Small intestine (tissue), 7 donors: ENCODE results near the gene TEAD1. TPM values are rescaled to one million over a fixed set of nuclear protein-coding genes. Genes with fewer than 3 reads are reported as not detected.

Source experiments
- DNase-seq, 2 donors: peaks; one replicate each; pipeline versions ENCODE4 v3.0.0 to v3.0.0-alpha.2; 2013
- FAIRE-seq: peaks from 2 replicates; lab custom pipeline; 2012; peaks lifted over from hg19 to GRCh38; lab: Jason Lieb, UNC
- H3K27ac ChIP-seq, 3 donors: one replicate each; pipeline ENCODE4 v1.5.1; 2013; ENCODE audit warnings: low read length in 2 of 3, mild to moderate bottlenecking in 2 of 3, control low read depth in 1 of 3, inconsistent platforms in 1 of 3, low read depth in 1 of 3, moderate library complexity in 1 of 3
- H3K27me3 ChIP-seq, 3 donors: one replicate each; pipeline ENCODE4 v1.6.1; 2013; ENCODE audit warnings: low read length in 3 of 3, inconsistent platforms in 1 of 3; ENCODE audit not compliant: control insufficient read depth in 3 of 3, insufficient read depth in 3 of 3
- H3K36me3 ChIP-seq, 3 donors: one replicate each; pipeline ENCODE4 v1.6.1; 2013; ENCODE audit warnings: low read length in 3 of 3, inconsistent platforms in 1 of 3, low read depth in 1 of 3, mild to moderate bottlenecking in 1 of 3, moderate library complexity in 1 of 3; ENCODE audit not compliant: control insufficient read depth in 3 of 3, insufficient read depth in 2 of 3
- H3K4me1 ChIP-seq, 3 donors: one replicate each; pipeline ENCODE4 v1.6.1; 2013; ENCODE audit warnings: low read length in 2 of 3, inconsistent platforms in 1 of 3, low read depth in 1 of 3, mild to moderate bottlenecking in 1 of 3, moderate library complexity in 1 of 3; ENCODE audit not compliant: control insufficient read depth in 3 of 3, insufficient read depth in 2 of 3
- H3K4me3 ChIP-seq, 3 donors: one replicate each; pipeline ENCODE4 v1.5.1; 2013; ENCODE audit warnings: low read length in 3 of 3, control low read depth in 1 of 3, inconsistent platforms in 1 of 3, low read depth in 1 of 3, mild to moderate bottlenecking in 1 of 3, moderate library complexity in 1 of 3
- H3K9me3 ChIP-seq, 2 donors: one replicate each; pipeline ENCODE4 v1.6.1; 2013; ENCODE audit warnings: low read depth in 1 of 2, low read length in 1 of 2; ENCODE audit not compliant: control insufficient read depth in 2 of 2, insufficient read depth in 1 of 2
- WGBS, 3 donors: extraction: QIAGEN DNeasy Blood & Tissue Kit; methylation state at CpG; one replicate each; pipeline ENCODE4 v1.1.7; 2013; 5-methylcytosine and 5-hydroxymethylcytosine counted together
- polyA plus RNA-seq, 4 donors: library from polyadenylated mRNA; stranded (reverse) in 3 of 4; unstranded in 1 of 4; fragments of 200-250 nt in 3 of 4; fragments of 120-200 nt in 1 of 4; gene quantifications; one replicate each; pipeline versions ENCODE4 v1.2.1 to v1.2.3, GENCODE V29; 2013
- donor health status: healthy with polysubstance abuse.
- donor health status: control.
- donor health status: control.
- donor health status: Bipolar disorder and iron deficiency.
- donor health status: healthy.

TEAD1 gene
- polyA plus RNA-seq, 4 donors: 3.2 to 29.3 (median 7.6) TPM

DNA sequence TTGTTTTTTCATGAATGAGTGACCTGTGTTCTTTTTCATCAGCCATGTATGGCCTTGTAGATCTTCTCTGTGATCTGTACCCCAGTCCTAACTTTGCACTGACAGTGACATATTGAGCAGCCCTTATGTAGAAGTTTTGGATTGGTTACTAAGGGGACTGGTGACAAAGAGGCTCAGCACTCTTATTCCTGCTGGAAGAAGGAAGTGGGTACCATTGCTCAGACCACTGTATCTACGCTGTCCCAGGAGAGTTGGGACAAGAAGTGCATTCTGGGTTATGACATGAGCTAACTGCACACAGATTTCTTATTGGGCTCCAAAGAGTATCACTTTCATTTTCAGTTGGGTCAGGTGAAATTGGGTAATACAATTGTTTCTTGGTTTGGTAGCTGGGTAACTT lies 227.1 kb downstream of the TEAD1 start:
- Histone ChIP-seq H3K4me1 (no peaks in the 10 kb centered on the region), H3K27me3 (no peaks in the 10 kb centered on the region), H3K36me3 (peaks cover 0 to 27% (median 0%) of the 10 kb centered on the region in 3 donors), H3K27ac (no peak overlapping the region), H3K4me3 (no peak overlapping the region), H3K9me3 (no peaks in the 10 kb centered on the region)
- WGBS, 3 donors: 83 to 95% (median 91%) methylated on average over 1 of the region's 1 CpG
- no peak for DNase-seq
- no peak for FAIRE-seq

DNA sequence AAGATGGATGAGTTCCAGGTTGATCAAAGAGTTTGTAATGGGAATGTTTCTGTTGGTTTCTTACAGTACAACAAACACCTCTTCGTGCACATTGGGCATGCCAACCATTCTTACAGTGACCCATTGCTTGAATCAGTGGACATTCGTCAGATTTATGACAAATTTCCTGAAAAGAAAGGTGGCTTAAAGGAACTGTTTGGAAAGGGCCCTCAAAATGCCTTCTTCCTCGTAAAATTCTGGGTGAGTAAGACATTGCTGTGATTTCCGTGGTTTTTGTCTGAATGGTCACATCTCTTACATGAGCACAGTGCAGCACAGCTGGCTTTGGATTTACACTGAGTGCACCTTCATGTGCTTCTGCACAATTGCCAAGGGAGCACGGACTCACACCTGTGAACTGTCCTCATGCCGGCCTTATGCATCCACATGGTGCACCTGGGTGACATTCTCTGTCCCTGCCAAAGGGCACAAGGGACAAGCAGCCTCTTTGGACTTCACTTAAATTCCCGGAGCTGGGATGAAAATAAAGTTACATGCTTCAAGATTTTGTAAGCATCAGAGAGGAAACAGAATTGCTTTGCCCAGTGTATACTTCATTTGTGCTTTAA lies 227.8 kb downstream of the TEAD1 start:
- no peaks in the 10 kb centered on the region for H3K27me3 ChIP-seq
- H3K36me3 ChIP-seq: peaks cover 0 to 27% (median 0%) of the 10 kb centered on the region in 3 donors
- no peaks in the 10 kb centered on the region for H3K4me1 ChIP-seq
- no peak overlapping the region for H3K27ac ChIP-seq
- H3K9me3 ChIP-seq: no peaks in the 10 kb centered on the region
- no peak overlapping the region for H3K4me3 ChIP-seq
- 90 to 92% (median 91%) methylated on average over 7 of the region's 7 CpGs for WGBS, 3 donors
- DNase-seq: no peak
- no peak for FAIRE-seq

DNA sequence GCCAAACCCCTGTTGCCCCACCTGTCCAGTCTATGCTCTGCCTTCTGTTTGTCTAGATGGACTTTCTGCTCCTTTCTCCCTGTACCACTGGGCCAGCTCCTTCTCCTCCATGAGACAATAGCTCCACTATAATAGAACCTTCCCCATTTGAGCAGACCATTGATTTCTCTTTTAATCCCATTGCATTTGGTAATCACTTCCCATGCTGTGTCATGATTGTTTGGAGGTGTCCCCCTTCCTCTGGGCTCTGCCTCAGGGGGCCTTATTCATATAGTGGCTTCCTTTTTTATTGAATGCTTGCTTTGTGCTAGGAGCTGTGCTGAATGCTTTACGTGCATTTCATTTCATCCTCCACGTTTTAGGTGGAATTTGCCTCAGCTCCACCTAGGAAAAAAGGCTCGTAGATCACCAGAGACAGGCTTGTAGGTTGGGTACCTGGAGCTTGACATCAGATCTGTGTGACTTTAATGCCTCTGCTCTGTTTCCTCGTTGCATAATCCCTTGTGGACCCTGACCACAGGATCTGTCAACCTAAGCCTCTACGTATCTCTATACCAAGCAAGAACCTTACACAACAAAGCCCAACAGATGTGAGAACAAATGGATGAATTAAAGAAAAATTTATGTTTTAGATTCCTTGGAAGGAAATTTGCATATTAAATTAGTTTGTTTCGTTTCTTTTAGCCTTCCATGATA lies 228.7 kb downstream of the TEAD1 start:
- no peaks in the 10 kb centered on the region for H3K4me1 ChIP-seq
- WGBS, 3 donors: 81 to 84% (median 83%) methylated on average over 6 of the region's 6 CpGs
- H3K27ac ChIP-seq: no peak overlapping the region
- H3K9me3 ChIP-seq: no peaks in the 10 kb centered on the region
- DNase-seq (peak in 1 of 2 donors; percentile 59), FAIRE-seq (no peak)
- H3K4me3 ChIP-seq: no peak overlapping the region
- no peaks in the 10 kb centered on the region for H3K27me3 ChIP-seq
- H3K36me3 ChIP-seq: peaks cover 0 to 26% (median 0%) of the 10 kb centered on the region in 3 donors

DNA sequence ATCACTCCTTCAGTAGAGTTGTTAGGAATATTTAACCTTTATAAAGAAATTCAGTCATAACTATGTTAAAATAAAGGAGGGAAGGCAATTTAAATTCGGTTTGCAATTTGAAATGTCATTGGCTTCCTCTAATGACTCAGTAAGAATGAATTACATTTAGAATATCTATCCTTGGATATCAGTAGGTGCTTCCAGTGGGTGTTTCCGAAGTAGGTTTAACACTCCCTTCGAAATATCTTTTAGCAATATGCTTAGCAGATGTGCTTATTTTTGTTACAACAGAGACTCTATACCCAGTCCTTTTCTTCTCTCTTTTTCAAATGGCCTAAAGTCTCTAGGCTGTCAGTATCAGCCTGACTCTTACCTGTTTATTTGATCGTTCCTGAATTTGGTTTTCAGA lies 231.2 kb downstream of the TEAD1 start:
- no peak for FAIRE-seq
- H3K4me3 ChIP-seq: no peak overlapping the region
- no peaks in the 10 kb centered on the region for H3K4me1 ChIP-seq
- WGBS, 3 donors: 86 to 95% (median 88%) methylated on average over 4 of the region's 4 CpGs
- H3K27ac ChIP-seq: no peak overlapping the region
- no peak for DNase-seq
- H3K9me3 ChIP-seq: no peaks in the 10 kb centered on the region
- peaks cover 0 to 18% (median 0%) of the 10 kb centered on the region in 3 donors for H3K36me3 ChIP-seq
- no peaks in the 10 kb centered on the region for H3K27me3 ChIP-seq

DNA sequence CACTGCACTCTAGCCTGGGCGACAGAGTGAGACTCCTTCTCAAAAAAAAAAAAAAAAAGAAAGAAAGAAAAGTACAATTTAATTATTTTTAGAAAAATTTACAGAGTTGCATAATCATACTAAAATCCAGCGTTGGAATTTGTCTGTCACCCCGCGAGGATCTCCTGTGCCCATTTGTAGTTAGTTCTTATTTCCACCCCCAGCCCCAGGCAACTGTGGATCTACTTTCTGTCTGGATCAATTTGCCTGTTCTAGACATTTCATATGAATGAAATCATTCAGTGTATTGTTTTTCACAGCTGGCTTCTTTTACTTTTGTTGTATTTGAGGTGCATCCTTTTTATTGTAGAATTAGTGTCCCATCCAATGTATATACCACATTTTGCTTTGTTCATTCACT lies 232.3 kb downstream of the TEAD1 start:
- Histone ChIP-seq H3K4me1 (no peaks in the 10 kb centered on the region), H3K9me3 (no peaks in the 10 kb centered on the region), H3K36me3 (peaks cover 0 to 18% (median 0%) of the 10 kb centered on the region in 3 donors), H3K27me3 (no peaks in the 10 kb centered on the region), H3K27ac (no peak overlapping the region), H3K4me3 (peak overlapping the region in 1 of 3 donors; percentile 6)
- FAIRE-seq (no peak), DNase-seq (no peak)
- 95 to 98% (median 96%) methylated on average over 4 of the region's 4 CpGs for WGBS, 3 donors

DNA sequence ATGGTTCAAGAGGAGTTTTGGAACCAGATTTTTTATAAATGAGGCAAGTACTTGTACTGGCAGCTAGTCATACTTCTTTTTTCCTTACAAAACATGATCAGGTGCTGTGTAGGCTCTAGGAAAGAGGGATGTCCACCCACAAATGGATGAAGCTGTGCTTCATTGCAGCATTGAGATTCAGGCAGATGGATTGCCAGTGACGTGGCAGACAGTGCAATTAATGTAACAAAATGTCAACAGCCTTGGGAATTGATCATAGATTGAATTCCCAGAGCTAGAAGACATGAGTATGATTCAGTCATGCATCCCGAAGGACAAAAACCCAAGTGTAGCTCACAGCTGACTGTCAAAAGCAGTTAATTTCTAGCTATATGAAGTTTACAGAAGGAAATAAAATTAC lies 235.7 kb downstream of the TEAD1 start:
- Histone ChIP-seq H3K9me3 (no peaks in the 10 kb centered on the region), H3K36me3 (peaks cover 0 to 12% (median 0%) of the 10 kb centered on the region in 3 donors), H3K4me1 (no peaks in the 10 kb centered on the region), H3K27ac (no peak overlapping the region), H3K27me3 (no peaks in the 10 kb centered on the region), H3K4me3 (no peak overlapping the region)
- DNase-seq (no peak), FAIRE-seq (no peak)
- WGBS, 3 donors: 77 to 89% (median 82%) methylated on average over 2 of the region's 2 CpGs

DNA sequence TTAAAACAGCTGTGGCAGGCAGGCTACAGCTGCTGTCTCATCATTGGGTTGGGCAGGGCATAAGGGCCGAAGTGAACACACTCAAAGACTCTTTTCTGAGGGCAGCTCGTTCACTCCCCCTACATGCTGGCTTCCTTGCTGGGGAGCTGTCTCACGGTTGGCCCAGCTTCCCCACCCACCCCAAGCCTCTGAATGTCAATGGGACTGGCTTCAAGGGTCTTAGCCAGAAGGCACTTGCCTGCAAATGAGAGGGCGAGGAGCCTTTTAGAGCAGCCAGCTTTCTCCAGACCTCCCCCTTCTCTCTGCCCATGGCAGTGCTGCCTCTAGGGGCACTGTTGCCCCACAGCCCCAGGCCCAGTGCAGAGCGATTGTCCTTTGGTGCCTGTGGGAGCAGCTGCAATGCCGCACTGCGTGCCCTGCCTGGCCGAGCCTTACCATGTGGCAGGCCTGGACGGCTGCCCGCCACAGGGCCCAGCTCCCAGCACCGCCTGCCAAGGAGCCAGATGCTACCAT lies 240.2 kb downstream of the TEAD1 start:
- H3K36me3 ChIP-seq: peaks cover 0 to 16% (median 0%) of the 10 kb centered on the region in 3 donors

DNA sequence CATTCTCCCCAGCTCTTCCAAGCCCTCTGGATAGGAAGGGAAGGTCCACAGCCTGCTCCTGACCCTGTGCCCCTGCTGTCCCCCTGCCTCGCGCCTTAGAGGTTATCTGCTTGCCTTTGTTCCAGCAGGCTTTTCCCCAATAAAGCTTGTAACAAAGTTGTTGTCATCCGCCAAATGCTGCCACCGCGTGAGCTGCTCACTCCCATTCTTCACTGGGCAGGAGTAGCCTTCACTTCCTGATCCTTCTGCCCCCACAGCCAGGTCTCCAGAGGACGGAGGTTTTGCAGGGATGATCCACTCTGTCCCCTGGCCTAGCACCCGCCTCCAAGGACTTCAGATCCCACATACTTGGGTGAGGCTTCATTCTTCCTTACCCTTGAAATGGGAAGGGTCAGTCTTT lies 240.9 kb downstream of the TEAD1 start:
- H3K27ac ChIP-seq: no peak overlapping the region

More for the DNA sequence above, 240.2 kb downstream of the TEAD1 start:
- 55 to 83% (median 71%) methylated on average over 11 of the region's 11 CpGs for WGBS, 3 donors
- no peaks in the 10 kb centered on the region for H3K4me1 ChIP-seq
- FAIRE-seq: no peak
- H3K27me3 ChIP-seq: no peaks in the 10 kb centered on the region
- H3K9me3 ChIP-seq: no peaks in the 10 kb centered on the region
- no peak overlapping the region for H3K4me3 ChIP-seq
- DNase-seq: peak; percentile 11 to 57
- H3K27ac ChIP-seq: no peak overlapping the region

More for the DNA sequence above, 240.9 kb downstream of the TEAD1 start:
- no peak for FAIRE-seq
- H3K4me3 ChIP-seq: no peak overlapping the region
- WGBS, 3 donors: 89 to 98% (median 94%) methylated on average over 7 of the region's 7 CpGs
- DNase-seq: no peak
- H3K4me1 ChIP-seq: no peaks in the 10 kb centered on the region
- no peaks in the 10 kb centered on the region for H3K9me3 ChIP-seq
- no peaks in the 10 kb centered on the region for H3K27me3 ChIP-seq
- peaks cover 0 to 16% (median 0%) of the 10 kb centered on the region in 3 donors for H3K36me3 ChIP-seq
